SK-N-SH (cell line): ENCODE results near the gene MVB12B. TPM values are rescaled to one million over a fixed set of nuclear protein-coding genes. Genes with fewer than 3 reads are reported as not detected.

Source experiments
- CTCF ChIA-PET: fragments of 300-600, 350-600 bp; formaldehyde crosslinking; extraction: SDS; loops from one replicate; lab custom pipeline; 2021; lab: Yijun Ruan, JAX
- POLR2A ChIA-PET: fragments of 350-600 bp; sonication (Branson Sonifier 250); formaldehyde crosslinking; extraction: SDS; loops from one replicate; lab custom pipeline; 2020; ENCODE audit warnings: antibody characterized with exemption, inconsistent platforms; lab: Yijun Ruan, JAX
- DNase-seq: peaks from one replicate; pipeline ENCODE4 v3.0.0; 2012
- H2AFZ ChIP-seq: fragments of 200-600 bp; sonication (generic); 2 replicates; pipeline ENCODE4 v1.8.1; 2016; ENCODE audit warnings: antibody characterized with exemption, mild to moderate bottlenecking, low read depth
- H3F3A ChIP-seq: fragments of 200-600 bp; sonication (generic); replicated peaks from 2 replicates; pipeline ENCODE3; 2016; ENCODE audit warnings: antibody characterized with exemption, mild to moderate bottlenecking; ENCODE audit not compliant: insufficient read depth
- H3K27ac ChIP-seq, 2 experiments: fragments of 200-500 bp in 1 of 2; fragments of 200-600 bp in 1 of 2; sonication (Bioruptor generic) in 1 of 2; sonication (generic), shearing (Covaris generic) in 1 of 2; 2 replicates each; pipeline versions ENCODE4 v1.5.1 to v1.6.1; 2014 to 2016; ENCODE audit warnings: low read depth in 2 of 2, inconsistent platforms in 1 of 2, low read length in 1 of 2, mild to moderate bottlenecking in 1 of 2, mixed read lengths in 1 of 2
- H3K27me3 ChIP-seq: fragments of 200-600 bp; sonication (generic), shearing (Covaris generic); 2 replicates; pipeline ENCODE4 v1.6.1; 2016; ENCODE audit warnings: mixed run types; ENCODE audit not compliant: insufficient read depth
- H3K36me3 ChIP-seq, 2 experiments: fragments of 200-500 bp in 1 of 2; fragments of 200-600 bp in 1 of 2; sonication (Bioruptor generic) in 1 of 2; sonication (generic) in 1 of 2; replicated peaks in 1 of 2; 2 replicates each; pipeline versions ENCODE3 to v1.5.1; 2014 to 2016; ENCODE audit warnings: low read length in 1 of 2, mild to moderate bottlenecking in 1 of 2; ENCODE audit not compliant: insufficient read depth in 2 of 2, control insufficient read depth in 1 of 2
- H3K4me1 ChIP-seq, 2 experiments: fragments of 200-500 bp in 1 of 2; fragments of 200-600 bp in 1 of 2; sonication (Bioruptor generic) in 1 of 2; sonication (generic), shearing (Covaris generic) in 1 of 2; 2 replicates each; pipeline versions ENCODE4 v1.5.1 to v1.6.1; 2014 to 2016; ENCODE audit warnings: low read depth in 1 of 2, low read length in 1 of 2, mixed run types in 1 of 2; ENCODE audit not compliant: insufficient read depth in 2 of 2, control insufficient read depth in 1 of 2
- H3K4me2 ChIP-seq: fragments of 200-600 bp; sonication (generic), shearing (Covaris generic); 2 replicates; pipeline ENCODE4 v1.6.1; 2017; ENCODE audit warnings: mixed run types
- H3K4me3 ChIP-seq, 2 experiments: fragments of 200-500 bp in 1 of 2; fragments of 200-600 bp in 1 of 2; sonication (Bioruptor generic) in 1 of 2; sonication (generic), shearing (Covaris generic) in 1 of 2; 2 replicates each; pipeline versions ENCODE4 v1.5.1 to v1.8.1; 2014 to 2016; ENCODE audit warnings: low read depth in 2 of 2, inconsistent platforms in 1 of 2, low read length in 1 of 2, mild to moderate bottlenecking in 1 of 2, mixed read lengths in 1 of 2, moderate library complexity in 1 of 2
- H3K79me2 ChIP-seq: fragments of 200-600 bp; sonication (generic); 2 replicates; pipeline ENCODE4 v1.8.1; 2017; ENCODE audit warnings: mild to moderate bottlenecking; ENCODE audit not compliant: insufficient read depth
- H3K9ac ChIP-seq: fragments of 200-600 bp; sonication (generic); 2 replicates; pipeline ENCODE4 v1.6.1; 2017; ENCODE audit warnings: mixed run types
- H3K9me2 ChIP-seq: fragments of 200-600 bp; sonication (generic); 2 replicates; pipeline ENCODE4 v1.6.1; 2017; ENCODE audit warnings: mixed run types
- H3K9me3 ChIP-seq: fragments of 200-600 bp; sonication (generic); 2 replicates; pipeline ENCODE4 v1.6.1; 2017; ENCODE audit warnings: mixed run types, mild to moderate bottlenecking, moderate library complexity
- H4K20me1 ChIP-seq: fragments of 200-600 bp; sonication (generic); 2 replicates; pipeline ENCODE4 v1.6.1; 2017; ENCODE audit warnings: mild to moderate bottlenecking, mixed run types; ENCODE audit not compliant: insufficient read depth
- EP300 ChIP-seq, 2 experiments: IDR thresholded peaks; 2 replicates each; pipeline versions ENCODE4 v1.4.0 to v1.6.1; 2012; ENCODE audit warnings: borderline replicate concordance in 1 of 2, low read depth in 1 of 2, low read length in 1 of 2
- FOSL2 ChIP-seq: IDR thresholded peaks from 2 replicates; pipeline ENCODE4 v1.4.0; 2012; ENCODE audit warnings: low read depth, mild to moderate bottlenecking, moderate library complexity, borderline replicate concordance
- PBX3 ChIP-seq: IDR thresholded peaks from 2 replicates; pipeline ENCODE4; 2012
- RAD21 ChIP-seq: IDR thresholded peaks from 2 replicates; pipeline ENCODE4 v1.6.1; 2012; ENCODE audit warnings: mild to moderate bottlenecking, low read length
- RCOR1 ChIP-seq: fragments of 150-350 bp; IDR thresholded peaks from 2 replicates; pipeline ENCODE4 v1.6.1; 2017; ENCODE audit warnings: antibody characterized with exemption, low read length
- REST ChIP-seq: IDR thresholded peaks from 2 replicates; pipeline ENCODE4 v1.6.1; 2012; ENCODE audit warnings: mild to moderate bottlenecking, low read depth, low read length, moderate library complexity
- RFX5 ChIP-seq: IDR thresholded peaks from 2 replicates; pipeline ENCODE4 v1.6.1; 2012; ENCODE audit warnings: mild to moderate bottlenecking, improper control_type of control experiment, low read length
- SIN3A ChIP-seq: IDR thresholded peaks from 2 replicates; pipeline ENCODE4 v1.6.1; 2012; ENCODE audit warnings: low read depth, mild to moderate bottlenecking, low read length, moderate library complexity, borderline replicate concordance
- SMC3 ChIP-seq: IDR thresholded peaks from 2 replicates; pipeline ENCODE4 v1.6.1; 2012; ENCODE audit warnings: low read depth, low read length, improper control_type of control experiment
- TCF12 ChIP-seq: IDR thresholded peaks from 2 replicates; pipeline ENCODE4 v1.4.0; 2012
- WGBS: methylation state at CpG from one replicate; pipeline ENCODE4 v1.1.6; 2017; ENCODE audit warnings: low lambda C conversion rate; 5-methylcytosine and 5-hydroxymethylcytosine counted together
- polyA plus RNA-seq, 3 experiments: library from polyadenylated mRNA; depleted of rRNA; stranded (reverse); fragments of >200 nt; gene quantifications; 2 replicates each; pipeline ENCODE4 v1.2.3, GENCODE V29; 2012
- TF ChIP-seq, protein P1 (sequence below): fragments of 150-350 bp; IDR thresholded peaks from 2 replicates; pipeline ENCODE4 v1.6.1; 2016; ENCODE audit warnings: mild to moderate bottlenecking, low read depth, low read length

Gene MVB12B
- polyA plus RNA-seq, 1 of the 3 experiments (the other 2 are of a cell fraction): 5.1 TPM

DNA sequence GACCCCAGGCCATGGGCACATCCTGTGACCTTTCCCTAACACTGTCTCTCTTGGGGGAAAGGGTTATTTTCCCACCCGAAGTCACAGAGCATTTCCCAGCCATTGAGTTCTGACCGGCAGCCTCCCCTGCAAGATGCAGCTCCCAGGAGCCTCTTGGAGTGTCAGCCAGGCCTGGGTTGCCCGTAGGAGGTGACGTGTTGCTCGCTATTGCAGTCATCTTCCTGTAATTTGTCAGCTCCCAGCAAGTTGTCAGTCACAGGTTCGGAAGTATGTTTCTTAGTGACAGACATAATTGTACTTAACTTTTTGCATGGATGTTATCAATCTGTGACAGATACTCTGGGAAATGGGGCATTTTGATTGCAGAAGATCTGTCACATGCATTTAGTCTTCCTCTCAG, 74.5 kb downstream of the MVB12B start:
- TF ChIP-seq PBX3 (no peak), TCF12 (no peak), REST (no peak), EP300 (IDR thresholded peaks at IDR 0.05; ENCODE audit: borderline replicate concordance in 1 of 2, low read depth in 1 of 2, low read length in 1 of 2) (no peak), RFX5 (no peak), SMC3 (no peak), RAD21 (no peak), FOSL2 (no peak), SIN3A (no peak)
- TF ChIP-seq, protein P1, sequence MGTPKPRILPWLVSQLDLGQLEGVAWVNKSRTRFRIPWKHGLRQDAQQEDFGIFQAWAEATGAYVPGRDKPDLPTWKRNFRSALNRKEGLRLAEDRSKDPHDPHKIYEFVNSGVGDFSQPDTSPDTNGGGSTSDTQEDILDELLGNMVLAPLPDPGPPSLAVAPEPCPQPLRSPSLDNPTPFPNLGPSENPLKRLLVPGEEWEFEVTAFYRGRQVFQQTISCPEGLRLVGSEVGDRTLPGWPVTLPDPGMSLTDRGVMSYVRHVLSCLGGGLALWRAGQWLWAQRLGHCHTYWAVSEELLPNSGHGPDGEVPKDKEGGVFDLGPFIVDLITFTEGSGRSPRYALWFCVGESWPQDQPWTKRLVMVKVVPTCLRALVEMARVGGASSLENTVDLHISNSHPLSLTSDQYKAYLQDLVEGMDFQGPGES: no peak
- TF ChIP-seq, all 33 proteins: peak for 0
- Histone ChIP-seq H3K9me2 (no peaks in the 10 kb centered on the region), H3K27ac (no peak overlapping the region), H3K27me3 (no peaks in the 10 kb centered on the region), H3K4me3 (no peak overlapping the region), H3K36me3 (peaks cover under 1 to 16% of the 10 kb centered on the region in 2 experiments), H3F3A (peaks cover 6% of the 10 kb centered on the region), H3K9me3 (no peaks in the 10 kb centered on the region), H3K9ac (no peak overlapping the region), H3K4me1 (peaks cover 0 to 3% of the 10 kb centered on the region in 2 experiments; a peak in 1 of 4 replicates), H3K79me2 (no peaks in the 10 kb centered on the region), H2AFZ (no peak overlapping the region), H3K4me2 (no peak overlapping the region), H4K20me1 (no peaks in the 10 kb centered on the region; the same call in 1 of the 2 replicates)
- no peak for DNase-seq
- ChIA-PET POLR2A (no interaction called here), CTCF (interaction anchor here (1.0 to 5.9 kb wide), 2 partner anchors 33 to 91 kb away, joined by 3 to 69 read pairs; no protein-coding TSS in a partner anchor)
- 85% methylated on average over 6 of the region's 6 CpGs for WGBS

DNA sequence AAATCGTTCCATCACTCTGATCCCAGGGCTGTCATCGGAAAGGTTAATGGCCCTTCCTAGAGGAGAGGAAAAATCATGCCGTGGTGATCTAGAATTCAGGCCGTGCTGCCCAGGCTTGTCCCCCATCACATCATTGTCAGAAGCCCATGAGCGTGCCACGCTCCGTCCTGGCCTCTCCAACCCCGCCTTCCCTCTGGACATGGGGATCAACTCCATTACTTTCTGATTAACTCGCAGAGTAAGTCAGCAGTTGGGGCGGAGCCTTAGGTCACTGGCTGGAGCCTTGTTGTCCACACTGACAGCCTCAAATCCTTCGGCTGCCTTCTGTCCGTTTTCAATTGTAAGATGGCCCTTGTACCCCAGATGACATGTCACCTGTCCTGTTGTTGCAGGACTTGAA, 75.0 kb downstream of the MVB12B start:
- H3K36me3 ChIP-seq: peaks cover 0 to 13% of the 10 kb centered on the region in 2 experiments
- peaks cover 0 to 5% of the 10 kb centered on the region in 2 experiments; a peak in 1 of 4 replicates for H3K4me1 ChIP-seq
- H3K27me3 ChIP-seq: no peaks in the 10 kb centered on the region
- TF ChIP-seq RCOR1: no peak
- H3K9me2 ChIP-seq: no peaks in the 10 kb centered on the region
- DNase-seq: no peak
- no peak overlapping the region for H3K4me3 ChIP-seq
- no peak overlapping the region for H2AFZ ChIP-seq
- peaks cover 6% of the 10 kb centered on the region for H3F3A ChIP-seq
- no peaks in the 10 kb centered on the region for H3K79me2 ChIP-seq
- H3K27ac ChIP-seq: no peak overlapping the region
- no peaks in the 10 kb centered on the region; the same call in 1 of the 2 replicates for H4K20me1 ChIP-seq
- H3K9ac ChIP-seq: no peak overlapping the region
- CTCF ChIA-PET: interaction anchor here (5.9 kb wide), 1 partner anchor 90 kb away, joined by 69 read pairs; no protein-coding TSS in a partner anchor
- no peak overlapping the region for H3K4me2 ChIP-seq
- POLR2A ChIA-PET: no interaction called here
- WGBS: 91% methylated on average over 12 of the region's 12 CpGs
- H3K9me3 ChIP-seq: no peaks in the 10 kb centered on the region
